Forelimb muscle (tissue), 1 donor: ENCODE results near the gene LRCH1. TPM values are rescaled to one million over a fixed set of nuclear protein-coding genes. Genes with fewer than 3 reads are reported as not detected.
A peak's percentile ranks its signal among the peaks of the same experiment; 100 is the strongest.

ENCODE experiments used
- DNase-seq: peaks from one replicate; pipeline ENCODE4 v3.0.0-alpha.2; 2013; ENCODE audit warnings: low read depth
- polyA plus RNA-seq: library from polyadenylated mRNA; unstranded; fragments of 120-200 nt; gene quantifications from one replicate; pipeline ENCODE4 v1.2.1, GENCODE V29; 2013; ENCODE audit not compliant: insufficient read length

The LRCH1 gene
- polyA plus RNA-seq, 1 donor, result 21.2 TPM

GRCh38 chr13:46614582-46614981 lies 61.6 kb downstream of the LRCH1 start:
- no peak for DNase-seq

DNA sequence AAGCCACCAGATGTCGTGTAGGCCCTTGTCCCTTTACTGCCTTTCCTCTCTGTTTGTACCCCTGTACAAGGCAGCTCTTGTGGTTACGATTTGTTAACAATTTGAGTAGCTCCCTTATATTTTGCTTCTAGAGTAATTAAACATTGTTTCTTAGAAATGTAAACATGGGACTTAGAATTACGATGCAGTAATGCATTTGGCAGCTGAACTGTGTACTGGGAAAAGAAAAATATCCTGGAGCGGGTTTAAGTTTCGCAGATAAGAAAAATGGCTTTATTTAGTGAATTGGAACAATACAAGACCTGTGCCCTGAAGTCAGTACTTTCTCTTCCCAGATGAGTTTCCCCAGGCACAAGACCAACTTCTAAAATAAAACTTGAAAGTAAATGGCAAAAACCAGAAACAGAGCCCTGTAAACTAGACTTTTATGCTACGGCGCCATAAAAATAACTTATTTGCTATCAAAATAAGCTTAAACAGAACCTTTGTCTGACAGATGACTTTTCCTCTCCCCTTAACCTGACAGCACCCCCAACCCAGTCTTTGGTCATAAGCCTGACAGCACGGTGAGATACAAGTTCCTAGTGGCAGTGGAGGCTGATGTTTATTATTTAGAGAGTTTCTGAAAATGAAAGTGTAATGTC lies 63.0 kb downstream of the LRCH1 start:
- DNase-seq, result peak; percentile 46

GRCh38 chr13:46617229-46617721 lies 64.3 kb downstream of the LRCH1 start:
- no peak for DNase-seq

DNA sequence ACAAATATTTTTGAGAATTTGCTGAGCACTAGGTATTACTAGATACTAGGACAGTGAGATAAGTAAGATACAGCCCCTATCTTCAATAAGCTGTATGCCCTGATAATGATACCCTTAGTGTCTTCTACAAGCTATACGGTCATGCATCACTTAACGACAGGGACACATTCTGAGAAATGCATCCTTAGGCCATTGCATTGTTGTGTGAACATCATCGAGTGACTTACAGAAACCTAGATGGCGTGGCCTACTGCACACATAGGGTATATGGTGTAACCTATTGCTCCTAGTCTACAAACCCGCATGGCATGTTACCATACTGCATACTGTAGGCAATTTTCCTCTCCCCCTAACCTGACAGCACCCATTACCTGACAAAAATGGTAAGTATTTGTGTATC lies 64.9 kb downstream of the LRCH1 start:
- no peak for DNase-seq

DNA sequence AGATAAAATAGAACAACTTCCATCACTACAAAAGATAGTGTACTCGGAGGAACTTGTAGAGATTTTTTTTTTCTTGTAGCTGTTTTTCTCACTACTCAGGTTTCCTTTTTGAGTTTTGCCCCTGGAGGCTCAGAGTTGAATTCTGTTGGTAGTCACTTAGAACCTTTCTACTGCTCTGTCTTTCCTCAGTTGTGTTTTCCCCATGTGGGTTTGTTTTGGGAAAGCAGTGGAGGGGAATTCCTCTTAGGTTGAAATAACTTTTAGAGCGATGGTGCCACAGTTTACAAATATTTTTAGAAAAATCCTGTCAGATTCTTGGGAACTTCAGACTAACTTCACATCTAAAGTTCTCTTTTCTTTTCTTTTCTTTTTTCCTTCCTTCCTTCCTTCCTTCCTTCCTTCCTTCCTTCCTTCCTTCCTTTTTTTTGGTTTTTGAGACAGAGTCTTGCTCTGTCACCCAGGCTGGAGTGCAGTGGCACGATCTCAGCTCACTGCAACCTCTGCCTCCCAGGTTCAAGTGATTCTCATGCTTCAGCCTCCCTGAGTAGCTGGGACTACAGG lies 65.8 kb downstream of the LRCH1 start:
- no peak for DNase-seq

DNA sequence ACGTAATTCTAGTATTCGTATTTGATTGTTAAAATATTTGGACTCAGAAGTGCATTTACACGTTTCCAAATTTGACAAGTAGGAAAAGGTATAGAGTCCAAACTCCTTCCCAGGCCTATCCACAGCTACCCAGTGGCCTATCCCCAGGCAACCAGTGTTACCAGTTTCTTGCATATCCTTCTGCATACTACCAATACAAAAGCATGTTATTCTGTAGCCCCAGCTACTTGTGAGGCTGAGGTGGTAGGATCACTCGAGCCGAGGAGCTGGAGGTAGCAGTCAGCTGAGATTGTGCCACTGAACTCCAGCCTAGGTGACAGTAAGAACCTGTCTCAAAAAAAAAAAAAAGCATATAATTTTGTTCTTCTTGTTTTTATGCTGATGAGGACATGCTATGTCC lies 67.1 kb downstream of the LRCH1 start:
- no peak for DNase-seq

- DNase-seq, result no peak
These were observed 67.5 kb downstream of the LRCH1 start for GRCh38 chr13:46620471-46620870.

DNA sequence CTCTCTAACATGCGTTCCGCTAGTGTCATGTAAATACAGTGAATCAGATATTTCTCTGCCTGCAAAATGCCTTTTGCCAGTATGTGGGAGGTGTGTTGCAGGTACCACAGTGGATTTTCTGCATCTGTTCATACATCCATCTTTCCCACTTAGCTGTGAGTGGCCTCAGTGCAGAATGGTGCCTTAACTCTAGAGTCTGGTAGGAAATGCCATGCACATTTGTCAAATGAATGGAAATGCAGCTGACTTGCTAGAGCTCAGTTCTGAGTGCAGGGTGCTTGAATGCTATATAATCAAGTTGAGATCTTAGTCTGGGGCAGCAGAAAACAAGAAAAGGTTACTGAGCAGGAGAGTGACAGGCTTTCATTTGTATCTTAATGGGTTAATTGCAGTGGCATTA lies 68.2 kb downstream of the LRCH1 start:
- no peak for DNase-seq

- no peak for DNase-seq
These were observed 69.0 kb downstream of the LRCH1 start for GRCh38 chr13:46621792-46622629.

DNA sequence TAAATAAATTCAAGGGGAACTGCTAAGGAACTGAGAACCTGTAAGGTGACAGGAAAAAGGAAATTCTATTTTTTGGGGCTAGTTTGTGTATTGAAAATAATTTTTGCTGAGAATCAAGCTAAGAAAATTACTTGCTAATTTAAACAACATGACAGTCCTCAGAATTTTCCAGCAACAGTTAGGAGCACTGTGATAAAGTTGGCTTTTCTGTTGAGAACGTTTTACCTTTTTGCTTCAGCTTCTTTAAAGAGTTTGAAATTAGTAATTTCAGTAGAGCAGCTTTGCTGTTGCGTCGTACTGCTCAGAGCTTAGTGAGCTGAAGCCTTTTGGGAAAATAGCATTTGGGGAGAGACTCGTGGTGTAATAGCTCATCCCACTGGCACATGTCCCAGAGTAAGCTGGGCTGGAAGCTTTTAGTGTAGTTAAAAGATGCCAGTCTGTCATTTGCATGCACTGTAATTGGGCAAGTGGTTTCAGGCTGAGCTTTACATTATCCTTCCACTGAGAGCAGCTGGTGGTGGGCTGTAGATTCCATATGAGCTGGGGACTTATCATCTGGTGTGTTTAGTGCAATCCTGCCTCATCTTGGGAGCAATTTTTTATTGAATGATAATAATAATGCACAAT lies 69.8 kb downstream of the LRCH1 start:
- DNase-seq, result no peak

- no peak for DNase-seq
These were observed 71.4 kb downstream of the LRCH1 start for GRCh38 chr13:46624353-46624752.

- DNase-seq, result no peak
These were observed 71.9 kb downstream of the LRCH1 start for GRCh38 chr13:46624821-46625220.

DNA sequence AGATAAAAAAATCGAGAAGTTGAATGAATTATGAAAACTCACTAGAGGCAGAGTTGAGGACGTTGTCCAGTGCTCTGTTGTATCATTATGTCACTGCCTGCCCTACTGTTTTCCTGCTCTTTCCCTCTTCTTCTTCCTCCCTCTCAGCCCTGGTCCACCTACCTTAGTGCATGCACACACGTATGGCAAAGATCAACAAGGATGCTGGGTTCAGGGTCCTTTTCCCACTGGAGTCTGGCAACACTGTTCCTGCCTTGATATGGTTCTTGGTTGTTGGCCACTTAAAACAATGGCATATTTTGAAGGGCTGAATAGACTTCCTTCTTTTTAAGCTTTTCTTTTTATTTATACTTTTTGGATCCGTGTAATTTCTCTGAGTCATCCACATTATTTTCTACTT lies 74.5 kb downstream of the LRCH1 start:
- DNase-seq, result no peak

DNA sequence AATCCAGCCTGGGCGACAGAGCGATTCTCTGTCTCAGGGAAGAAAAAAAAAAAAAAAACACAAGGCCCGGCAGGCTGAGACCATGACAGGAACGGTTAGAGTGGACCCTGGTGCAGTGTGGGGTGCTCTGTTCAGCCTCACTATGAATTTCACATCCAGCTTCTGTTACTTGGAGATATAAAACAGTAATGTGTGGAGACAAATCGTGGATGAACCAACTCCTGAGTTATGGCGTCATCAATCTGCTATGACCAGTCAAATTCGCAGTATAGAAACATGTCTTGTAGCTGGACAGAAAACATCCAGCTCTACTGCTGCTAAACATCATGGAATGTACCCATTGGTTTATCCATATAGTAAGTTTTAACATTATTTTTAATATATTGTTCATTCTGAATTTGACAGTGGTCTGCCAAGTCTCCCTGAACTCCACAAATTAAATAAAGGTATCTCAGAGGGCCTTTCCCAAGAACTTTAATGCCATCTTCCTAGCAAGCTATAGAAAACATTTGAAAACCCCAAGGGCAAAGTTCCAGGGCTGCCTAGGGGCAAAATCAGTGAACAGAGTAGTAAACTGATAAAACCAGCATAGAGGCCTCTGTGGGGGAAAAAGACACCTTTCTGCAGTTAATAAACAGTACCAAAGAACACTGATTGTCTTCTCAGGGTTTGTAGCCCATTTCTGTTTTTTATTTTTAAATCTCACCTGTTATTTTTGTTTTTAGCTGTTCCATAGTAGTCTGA lies 75.8 kb downstream of the LRCH1 start:
- DNase-seq, result no peak

GRCh38 chr13:46629811-46630413 lies 76.9 kb downstream of the LRCH1 start:
- no peak for DNase-seq

- DNase-seq, result no peak
These were observed 77.6 kb downstream of the LRCH1 start for GRCh38 chr13:46630431-46631178.

DNA sequence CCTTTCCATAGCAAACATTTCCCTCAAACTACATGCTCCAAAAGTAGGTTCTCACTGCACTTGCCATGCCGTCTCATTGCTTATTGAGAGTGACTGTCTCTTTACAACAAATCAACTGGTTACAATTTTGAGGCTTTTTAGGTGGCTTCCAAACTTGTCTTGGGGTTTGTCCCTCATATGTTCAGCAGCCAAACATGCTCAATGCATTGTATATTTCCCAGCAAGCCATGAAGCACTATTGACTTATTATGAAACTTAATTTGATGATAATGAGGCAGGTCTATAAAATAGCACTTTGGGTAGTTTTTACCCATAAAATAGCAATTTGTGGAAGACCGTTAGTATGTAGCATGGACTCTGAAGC lies 78.2 kb downstream of the LRCH1 start:
- no peak for DNase-seq

DNA sequence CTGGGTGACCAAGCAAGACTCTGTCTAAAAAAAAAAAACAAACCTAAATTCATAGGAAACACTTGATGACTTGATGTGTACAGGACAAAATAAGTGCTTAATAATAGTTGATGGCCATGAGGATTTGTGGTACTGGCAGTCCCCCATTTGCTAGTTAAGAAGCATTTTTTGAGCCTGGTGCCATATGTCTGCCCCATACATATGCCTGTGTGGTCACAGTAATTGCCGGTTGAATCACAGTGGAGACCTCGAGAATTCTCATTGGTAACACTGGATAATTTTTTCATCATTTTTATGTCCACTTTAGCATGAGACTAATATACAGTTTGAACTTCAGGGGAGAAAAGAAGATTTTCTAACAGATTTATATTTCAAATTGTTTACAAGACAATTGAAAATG lies 79.2 kb downstream of the LRCH1 start:
- DNase-seq, result no peak

DNA sequence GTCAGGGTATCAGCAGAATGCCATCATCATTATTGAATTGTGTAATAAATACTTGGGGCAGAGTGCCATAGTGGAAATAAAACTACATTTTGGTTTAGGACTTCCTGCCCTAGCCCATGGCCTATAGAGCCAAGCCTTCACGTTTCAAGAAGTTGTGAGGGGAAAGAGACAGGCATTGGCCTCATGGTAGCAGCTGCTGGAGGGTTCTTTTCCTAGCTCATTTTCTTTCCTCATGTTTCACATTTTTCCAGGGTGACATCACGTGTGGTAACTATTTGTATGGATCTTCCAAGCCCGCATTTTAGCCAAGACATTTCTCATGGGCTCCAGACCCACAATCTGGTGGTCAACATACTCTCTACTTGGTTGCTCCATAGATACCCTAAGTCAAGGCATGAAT lies 80.4 kb downstream of the LRCH1 start:
- no peak for DNase-seq

GRCh38 chr13:46636451-46636850 lies 83.5 kb downstream of the LRCH1 start:
- no peak for DNase-seq

DNA sequence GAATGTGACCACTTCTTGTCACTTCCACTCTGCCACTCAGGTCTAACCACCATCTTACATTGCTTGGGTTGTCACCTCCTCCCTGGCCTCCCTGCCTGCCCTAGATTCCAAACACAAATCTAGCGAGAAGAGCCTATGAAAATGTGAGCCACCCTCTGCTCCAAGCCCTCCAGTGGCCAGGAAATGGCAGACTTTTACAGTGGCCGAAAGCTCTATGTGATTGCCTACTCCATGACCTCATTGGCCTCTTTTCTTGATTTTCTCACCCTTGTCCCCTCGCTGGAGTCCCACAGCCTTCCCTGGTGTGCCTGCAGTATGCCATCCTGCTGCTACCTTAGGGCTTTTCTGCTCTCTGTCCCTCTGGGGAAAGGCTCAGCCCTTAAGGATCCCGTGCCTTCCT lies 84.2 kb downstream of the LRCH1 start:
- no peak for DNase-seq
